AG04449 (cell line): ENCODE results near the gene PODN.

Source experiments
- CTCF ChIA-PET: fragments of 350-600 bp; formaldehyde crosslinking; extraction: SDS; loops from one replicate; lab custom pipeline; 2021; ENCODE audit warnings: antibody characterized with exemption; lab: Yijun Ruan, JAX
- POLR2A ChIA-PET: fragments of 400-600, 350-600 bp; formaldehyde crosslinking; extraction: SDS; loops from one replicate; lab custom pipeline; 2020; ENCODE audit warnings: antibody characterized with exemption, inconsistent platforms; lab: Yijun Ruan, JAX
- DNase-seq: peaks from one replicate; pipeline ENCODE4 v3.0.0-alpha.2; 2010; ENCODE audit warnings: low read depth, low spot score
- H3K4me3 ChIP-seq: 2 replicates; pipeline ENCODE4 v1.5.1; 2011; ENCODE audit warnings: low read depth, mild to moderate bottlenecking, control low read depth, low read length
- TF ChIP-seq, protein P1 (sequence below): IDR thresholded peaks from one replicate; pipeline ENCODE4 v1.5.1; 2011; ENCODE audit warnings: mild to moderate bottlenecking, moderate library complexity, low read length, control low read depth, inconsistent platforms; ENCODE audit not compliant: insufficient read depth; ENCODE audit errors: missing control alignments

Gene PODN

GRCh38 chr1:53031732-53032131 is 30.3 kb upstream of the PODN start:
- no peak overlapping the region for H3K4me3 ChIP-seq
- TF ChIP-seq, protein P1, sequence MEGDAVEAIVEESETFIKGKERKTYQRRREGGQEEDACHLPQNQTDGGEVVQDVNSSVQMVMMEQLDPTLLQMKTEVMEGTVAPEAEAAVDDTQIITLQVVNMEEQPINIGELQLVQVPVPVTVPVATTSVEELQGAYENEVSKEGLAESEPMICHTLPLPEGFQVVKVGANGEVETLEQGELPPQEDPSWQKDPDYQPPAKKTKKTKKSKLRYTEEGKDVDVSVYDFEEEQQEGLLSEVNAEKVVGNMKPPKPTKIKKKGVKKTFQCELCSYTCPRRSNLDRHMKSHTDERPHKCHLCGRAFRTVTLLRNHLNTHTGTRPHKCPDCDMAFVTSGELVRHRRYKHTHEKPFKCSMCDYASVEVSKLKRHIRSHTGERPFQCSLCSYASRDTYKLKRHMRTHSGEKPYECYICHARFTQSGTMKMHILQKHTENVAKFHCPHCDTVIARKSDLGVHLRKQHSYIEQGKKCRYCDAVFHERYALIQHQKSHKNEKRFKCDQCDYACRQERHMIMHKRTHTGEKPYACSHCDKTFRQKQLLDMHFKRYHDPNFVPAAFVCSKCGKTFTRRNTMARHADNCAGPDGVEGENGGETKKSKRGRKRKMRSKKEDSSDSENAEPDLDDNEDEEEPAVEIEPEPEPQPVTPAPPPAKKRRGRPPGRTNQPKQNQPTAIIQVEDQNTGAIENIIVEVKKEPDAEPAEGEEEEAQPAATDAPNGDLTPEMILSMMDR, result no peak
- no peak for DNase-seq
- CTCF ChIA-PET, result interaction anchor here (0.8 kb wide), 1 partner anchor 145 kb away, joined by 3 read pairs; no protein-coding TSS in a partner anchor
- POLR2A ChIA-PET, result no interaction called here

DNA sequence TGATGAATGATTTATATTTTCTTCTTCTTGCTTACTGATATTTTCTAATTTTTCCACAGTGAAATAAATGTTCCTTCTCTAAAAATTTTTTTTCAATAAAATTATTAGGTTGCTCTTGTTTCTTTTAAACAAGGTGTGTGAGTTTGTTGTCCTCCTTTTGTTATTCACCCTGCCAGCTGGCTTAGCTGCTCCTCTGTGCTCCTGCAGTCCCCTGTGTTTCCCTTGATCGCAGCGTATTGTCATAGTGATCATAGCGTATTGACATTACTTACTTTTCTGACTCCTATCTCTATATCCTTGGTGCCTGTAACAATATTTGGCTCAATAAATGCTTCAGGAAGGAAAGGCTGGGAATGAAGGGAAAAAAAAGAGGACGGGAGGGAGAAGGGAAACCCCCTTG is 24.9 kb upstream of the PODN start:
- DNase-seq, result no peak
- ChIA-PET CTCF (no interaction called here), POLR2A (no interaction called here)
- H3K4me3 ChIP-seq, result no peak overlapping the region
- TF ChIP-seq, protein P1, result no peak

- CTCF ChIA-PET, result no interaction called here
- no peak overlapping the region for H3K4me3 ChIP-seq
- no peak for DNase-seq
- POLR2A ChIA-PET, result no interaction called here
- TF ChIP-seq, protein P1, result no peak
Measured at GRCh38 chr1:53038566-53038965, 23.4 kb upstream of the PODN start.

DNA sequence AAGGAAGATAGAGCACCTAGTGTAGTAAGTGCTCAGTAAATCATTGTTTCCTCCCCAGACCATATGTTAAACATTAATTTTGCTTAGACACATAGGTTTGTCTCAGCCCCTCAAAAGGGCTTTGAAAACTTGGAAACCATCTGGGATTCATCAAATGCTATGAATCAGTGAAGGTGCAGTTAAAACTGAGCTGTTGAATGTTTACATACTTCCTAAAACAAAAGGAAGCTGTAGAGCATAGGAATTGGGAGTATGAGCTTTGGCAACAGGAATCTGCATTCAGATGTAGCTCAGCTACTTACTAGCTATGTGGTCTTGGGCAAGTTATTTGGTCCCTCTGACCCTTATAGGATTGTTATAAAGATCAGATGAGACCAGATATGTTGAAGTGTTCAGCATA is 18.7 kb upstream of the PODN start:
- CTCF ChIA-PET, result interaction anchor here (0.9 to 1.6 kb wide), 6 partner anchors 10 to 143 kb away, joined by 3 to 6 read pairs (median 4); no protein-coding TSS in a partner anchor

DNA sequence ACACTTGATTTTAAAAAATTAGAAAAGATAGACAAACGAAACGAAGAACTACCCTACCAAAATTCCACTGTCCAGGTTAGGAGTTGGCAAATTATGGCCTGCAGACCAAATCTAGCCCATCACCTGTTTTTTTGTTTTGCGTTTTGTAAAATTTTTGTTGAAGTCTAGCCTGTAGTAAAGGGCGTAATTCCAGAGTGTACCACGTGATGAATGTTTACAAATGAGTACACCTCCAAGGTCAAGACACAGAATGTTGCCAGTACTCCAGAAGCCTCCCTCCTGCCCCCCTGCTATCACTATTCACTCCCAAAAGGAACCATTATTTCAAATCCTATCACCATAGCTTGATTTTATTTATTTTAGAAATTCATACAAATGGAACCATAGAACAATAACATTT is 17.1 kb upstream of the PODN start:
- POLR2A ChIA-PET, result no interaction called here
- no peak overlapping the region for H3K4me3 ChIP-seq
- CTCF ChIA-PET, result no interaction called here
- TF ChIP-seq, protein P1, result no peak
- no peak for DNase-seq

More for the DNA sequence above, 18.7 kb upstream of the PODN start:
- POLR2A ChIA-PET, result interaction anchor here (0.6 to 1.5 kb wide), 4 partner anchors 17 to 153 kb away, joined by 3 to 4 read pairs (median 4); no protein-coding TSS in a partner anchor
- peak; percentile 53 for DNase-seq
- TF ChIP-seq, protein P1, result no peak
- H3K4me3 ChIP-seq, result no peak overlapping the region

DNA sequence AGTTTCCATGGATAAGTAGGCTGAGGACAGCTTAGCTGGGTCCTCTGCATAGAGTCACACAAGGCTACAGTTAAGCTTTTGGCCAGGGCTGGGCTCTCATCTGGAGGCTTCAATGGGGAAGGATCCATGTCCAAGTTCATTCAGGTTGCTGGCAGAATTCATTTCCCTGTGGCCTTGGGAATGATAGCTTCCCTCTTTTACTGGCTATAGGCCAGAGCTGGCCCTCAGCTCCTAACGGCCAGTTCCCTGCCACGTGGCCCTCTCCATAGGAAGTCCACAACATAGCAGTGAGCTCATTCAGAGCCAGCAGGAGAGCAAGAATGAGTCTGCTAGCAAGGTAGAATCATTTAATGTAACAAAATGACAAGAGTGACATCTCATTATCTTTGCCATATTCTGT is 15.1 kb upstream of the PODN start:
- H3K4me3 ChIP-seq, result no peak overlapping the region
- TF ChIP-seq, protein P1, result no peak
- ChIA-PET CTCF (interaction anchor here (0.9 to 2.5 kb wide), 4 partner anchors 10 to 140 kb away, joined by 3 to 9 read pairs (median 4); no protein-coding TSS in a partner anchor), POLR2A (no interaction called here)
- no peak for DNase-seq
